GM23338 (cell line): ENCODE data around the gene PPP4C.

ENCODE experiments used
- CREB1 ChIP-seq: fragments of 250-450 bp; sonication (Bioruptor Pico); IDR thresholded peaks from 2 replicates; pipeline ENCODE4 v1.5.0; 2020; ENCODE audit warnings: low read depth, mild to moderate bottlenecking, moderate library complexity
- EZH2 ChIP-seq: fragments of 200-600 bp; sonication (generic); IDR thresholded peaks from one replicate; pipeline ENCODE4 v1.8.0; 2017; ENCODE audit warnings: antibody characterized with exemption, mild to moderate bottlenecking, low read depth; ENCODE audit not compliant: unreplicated experiment
- JUNB ChIP-seq: IDR thresholded peaks from one replicate; pipeline ENCODE4 v1.6.1; 2016; ENCODE audit warnings: antibody characterized with exemption; ENCODE audit not compliant: unreplicated experiment
- NANOG ChIP-seq: IDR thresholded peaks from 2 replicates; pipeline ENCODE4 v1.6.1; 2016; ENCODE audit warnings: antibody characterized with exemption, borderline replicate concordance
- POLR2AphosphoS5 ChIP-seq: IDR thresholded peaks from 2 replicates; pipeline ENCODE4 v1.6.1; 2016; ENCODE audit warnings: antibody characterized with exemption, low read depth
- ZNF331 ChIP-seq: fragments of 250-450 bp; sonication (Bioruptor Pico); IDR thresholded peaks from 2 replicates; pipeline ENCODE4 v1.5.0; 2020; ENCODE audit warnings: low read depth, mild to moderate bottlenecking, moderate library complexity
- TF ChIP-seq, protein P1 (sequence below), 2 experiments: fragments of 200-600 bp in 1 of 2; sonication (generic) in 1 of 2; conservative IDR thresholded peaks; 2 replicates each; pipeline versions ENCODE4 v1.5.1 to v1.6.1; 2016 to 2017; ENCODE audit warnings: antibody characterized with exemption in 2 of 2, low read depth in 2 of 2, mild to moderate bottlenecking in 2 of 2, moderate library complexity in 1 of 2
- TF ChIP-seq, protein P2 (sequence below): IDR thresholded peaks from one replicate; pipeline ENCODE4 v1.6.1; 2018; ENCODE audit warnings: antibody characterized with exemption; ENCODE audit not compliant: unreplicated experiment

DNA sequence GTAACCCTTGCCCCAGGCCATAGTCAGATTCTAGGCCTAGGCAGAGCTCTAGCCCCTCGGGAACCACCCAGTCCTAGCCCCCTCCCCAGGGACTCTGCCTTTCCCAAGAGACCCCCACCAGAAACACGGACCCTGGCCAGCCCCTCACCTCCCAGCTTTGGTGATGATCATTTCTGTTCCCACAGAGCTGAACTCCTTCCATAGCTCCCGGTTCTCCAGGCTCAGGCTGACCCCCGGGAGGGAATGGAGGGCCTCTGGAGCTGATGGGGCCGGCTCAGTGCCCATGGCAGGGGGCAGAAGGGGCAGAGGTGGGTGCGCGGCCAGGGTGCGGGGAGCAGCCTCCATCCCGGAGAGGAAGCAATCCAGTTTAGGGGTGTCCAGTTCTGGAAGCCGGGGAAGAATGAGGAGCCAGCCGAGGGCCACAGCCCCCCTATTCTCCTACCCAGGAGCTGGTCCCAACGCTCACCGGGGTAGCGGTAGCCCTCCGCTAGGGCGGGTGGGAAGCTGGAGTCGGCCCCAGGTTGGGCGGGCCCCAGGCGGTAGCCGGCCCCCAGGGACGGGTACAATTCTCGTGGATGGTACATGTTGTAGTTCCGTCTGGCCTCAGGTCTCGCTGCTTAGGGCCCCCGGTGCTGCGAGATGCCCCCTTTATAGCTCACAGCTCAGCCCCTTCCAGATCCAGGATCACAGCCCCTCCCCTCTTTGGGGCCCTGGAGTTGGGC is 15.0 kb downstream of the PPP4C start:
- TF ChIP-seq, protein P1, sequence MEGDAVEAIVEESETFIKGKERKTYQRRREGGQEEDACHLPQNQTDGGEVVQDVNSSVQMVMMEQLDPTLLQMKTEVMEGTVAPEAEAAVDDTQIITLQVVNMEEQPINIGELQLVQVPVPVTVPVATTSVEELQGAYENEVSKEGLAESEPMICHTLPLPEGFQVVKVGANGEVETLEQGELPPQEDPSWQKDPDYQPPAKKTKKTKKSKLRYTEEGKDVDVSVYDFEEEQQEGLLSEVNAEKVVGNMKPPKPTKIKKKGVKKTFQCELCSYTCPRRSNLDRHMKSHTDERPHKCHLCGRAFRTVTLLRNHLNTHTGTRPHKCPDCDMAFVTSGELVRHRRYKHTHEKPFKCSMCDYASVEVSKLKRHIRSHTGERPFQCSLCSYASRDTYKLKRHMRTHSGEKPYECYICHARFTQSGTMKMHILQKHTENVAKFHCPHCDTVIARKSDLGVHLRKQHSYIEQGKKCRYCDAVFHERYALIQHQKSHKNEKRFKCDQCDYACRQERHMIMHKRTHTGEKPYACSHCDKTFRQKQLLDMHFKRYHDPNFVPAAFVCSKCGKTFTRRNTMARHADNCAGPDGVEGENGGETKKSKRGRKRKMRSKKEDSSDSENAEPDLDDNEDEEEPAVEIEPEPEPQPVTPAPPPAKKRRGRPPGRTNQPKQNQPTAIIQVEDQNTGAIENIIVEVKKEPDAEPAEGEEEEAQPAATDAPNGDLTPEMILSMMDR (conservative IDR thresholded peaks at IDR 0.05; ENCODE audit: low read depth in 2 of 2) = no peak
- TF ChIP-seq ZNF331 (no peak), EZH2 (no peak), POLR2AphosphoS5 (no peak), CREB1 (no peak), NANOG (no peak), JUNB (no peak)
- TF ChIP-seq, protein P2, sequence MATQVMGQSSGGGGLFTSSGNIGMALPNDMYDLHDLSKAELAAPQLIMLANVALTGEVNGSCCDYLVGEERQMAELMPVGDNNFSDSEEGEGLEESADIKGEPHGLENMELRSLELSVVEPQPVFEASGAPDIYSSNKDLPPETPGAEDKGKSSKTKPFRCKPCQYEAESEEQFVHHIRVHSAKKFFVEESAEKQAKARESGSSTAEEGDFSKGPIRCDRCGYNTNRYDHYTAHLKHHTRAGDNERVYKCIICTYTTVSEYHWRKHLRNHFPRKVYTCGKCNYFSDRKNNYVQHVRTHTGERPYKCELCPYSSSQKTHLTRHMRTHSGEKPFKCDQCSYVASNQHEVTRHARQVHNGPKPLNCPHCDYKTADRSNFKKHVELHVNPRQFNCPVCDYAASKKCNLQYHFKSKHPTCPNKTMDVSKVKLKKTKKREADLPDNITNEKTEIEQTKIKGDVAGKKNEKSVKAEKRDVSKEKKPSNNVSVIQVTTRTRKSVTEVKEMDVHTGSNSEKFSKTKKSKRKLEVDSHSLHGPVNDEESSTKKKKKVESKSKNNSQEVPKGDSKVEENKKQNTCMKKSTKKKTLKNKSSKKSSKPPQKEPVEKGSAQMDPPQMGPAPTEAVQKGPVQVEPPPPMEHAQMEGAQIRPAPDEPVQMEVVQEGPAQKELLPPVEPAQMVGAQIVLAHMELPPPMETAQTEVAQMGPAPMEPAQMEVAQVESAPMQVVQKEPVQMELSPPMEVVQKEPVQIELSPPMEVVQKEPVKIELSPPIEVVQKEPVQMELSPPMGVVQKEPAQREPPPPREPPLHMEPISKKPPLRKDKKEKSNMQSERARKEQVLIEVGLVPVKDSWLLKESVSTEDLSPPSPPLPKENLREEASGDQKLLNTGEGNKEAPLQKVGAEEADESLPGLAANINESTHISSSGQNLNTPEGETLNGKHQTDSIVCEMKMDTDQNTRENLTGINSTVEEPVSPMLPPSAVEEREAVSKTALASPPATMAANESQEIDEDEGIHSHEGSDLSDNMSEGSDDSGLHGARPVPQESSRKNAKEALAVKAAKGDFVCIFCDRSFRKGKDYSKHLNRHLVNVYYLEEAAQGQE = no peak
